H1 (cell line): ENCODE data around the gene INTS6. TPM values are rescaled to one million over a fixed set of nuclear protein-coding genes. Genes with fewer than 3 reads are reported as not detected.

ENCODE experiments used
- CTCF ChIA-PET: fragments of 300-600 bp; sonication (Branson Sonifier 250); formaldehyde crosslinking; loops from one replicate; lab custom pipeline; 2021; ENCODE audit not compliant: partially characterized antibody; lab: Charles Lee
- POLR2A ChIA-PET: fragments of 300-600 bp; sonication (Branson Sonifier 250); formaldehyde crosslinking; loops from one replicate; lab custom pipeline; 2021; ENCODE audit warnings: inconsistent platforms; ENCODE audit not compliant: partially characterized antibody; lab: Charles Lee
- DNase-seq, 2 experiments: peaks; one replicate each; pipeline versions ENCODE4 v3.0.0 to v3.0.0-alpha.2; 2010 to 2022; ENCODE audit warnings: low spot score in 2 of 2, low read depth in 1 of 2, mixed read lengths in 1 of 2
- FAIRE-seq: peaks from 2 replicates; lab custom pipeline; 2011; peaks lifted over from hg19 to GRCh38; lab: Jason Lieb, UNC
- H2AFZ ChIP-seq: 2 replicates; pipeline ENCODE4 v1.8.1; 2012; ENCODE audit warnings: low read length, inconsistent platforms
- H2AK5ac ChIP-seq: 2 replicates; pipeline ENCODE4 v1.6.1; 2013; ENCODE audit warnings: low read depth, low read length
- H2BK120ac ChIP-seq: replicated peaks from 2 replicates; pipeline ENCODE3; 2013; ENCODE audit warnings: low read depth, low read length, inconsistent platforms
- H2BK12ac ChIP-seq: 2 replicates; pipeline ENCODE4 v1.6.1; 2013; ENCODE audit warnings: low read depth, low read length
- H2BK15ac ChIP-seq: 2 replicates; pipeline ENCODE4 v1.6.1; 2013; ENCODE audit warnings: low read length
- H2BK20ac ChIP-seq: 2 replicates; pipeline ENCODE4 v1.6.1; 2013; ENCODE audit warnings: low read length
- H2BK5ac ChIP-seq: 2 replicates; pipeline ENCODE4 v1.6.1; 2013; ENCODE audit warnings: low read depth, low read length
- H3K14ac ChIP-seq: 2 replicates; pipeline ENCODE4 v1.6.1; 2013; ENCODE audit warnings: inconsistent platforms; ENCODE audit not compliant: insufficient read length
- H3K18ac ChIP-seq: 2 replicates; pipeline ENCODE4 v1.6.1; 2013; ENCODE audit warnings: low read length; ENCODE audit errors: extremely low read depth
- H3K23ac ChIP-seq: 2 replicates; pipeline ENCODE4 v1.6.1; 2013; ENCODE audit warnings: inconsistent platforms; ENCODE audit not compliant: insufficient read length
- H3K23me2 ChIP-seq: 2 replicates; pipeline ENCODE4 v1.6.1; 2013; ENCODE audit warnings: low read depth, low read length
- H3K27ac ChIP-seq: 2 replicates; pipeline ENCODE4 v1.6.1; 2011; ENCODE audit warnings: low read depth, low read length, inconsistent platforms
- H3K27me3 ChIP-seq, 4 experiments: replicated peaks in 1 of 4; 1 replicate in 1 of 4; 2 replicates in 3 of 4; pipeline versions ENCODE4 v1.6.1 to v1.8.1; 2011 to 2013; ENCODE audit warnings: low read length in 3 of 4, mild to moderate bottlenecking in 3 of 4, inconsistent platforms in 2 of 4, mixed read lengths in 2 of 4, moderate library complexity in 1 of 4; ENCODE audit not compliant: control insufficient read depth in 3 of 4, insufficient read depth in 3 of 4; ENCODE audit errors: extremely low read depth in 1 of 4
- H3K36me3 ChIP-seq, 4 experiments: 2 replicates each; pipeline versions ENCODE4 v1.6.1 to v1.8.1; 2011 to 2013; ENCODE audit warnings: mild to moderate bottlenecking in 4 of 4, low read length in 3 of 4, moderate library complexity in 2 of 4, control low read depth in 1 of 4, inconsistent platforms in 1 of 4; ENCODE audit not compliant: insufficient read depth in 4 of 4, control insufficient read depth in 2 of 4
- H3K4ac ChIP-seq: replicated peaks from 2 replicates; pipeline ENCODE3; 2013; ENCODE audit warnings: low read length, low read depth, mixed read lengths, inconsistent platforms; ENCODE audit not compliant: insufficient read length
- H3K4me1 ChIP-seq, 4 experiments: replicated peaks in 1 of 4; 1 replicate in 1 of 4; 2 replicates in 3 of 4; pipeline versions ENCODE4 v1.6.1 to v1.8.1; 2011 to 2013; ENCODE audit warnings: low read length in 3 of 4, inconsistent platforms in 2 of 4, mixed read lengths in 1 of 4; ENCODE audit not compliant: insufficient read depth in 4 of 4, control insufficient read depth in 3 of 4
- H3K4me2 ChIP-seq, 2 experiments: 2 replicates each; pipeline versions ENCODE4 v1.6.1 to v1.8.1; 2011 to 2013; ENCODE audit warnings: low read depth in 2 of 2, low read length in 2 of 2, control low read depth in 1 of 2, inconsistent platforms in 1 of 2, mild to moderate bottlenecking in 1 of 2; ENCODE audit not compliant: insufficient read depth in 1 of 2
- H3K4me3 ChIP-seq, 4 experiments: fragments of 200-600, 300-600 bp in 1 of 4; sonication (generic), shearing (Covaris generic), sonication (Bioruptor Twin) in 1 of 4; 2 replicates each; pipeline versions ENCODE4 v1.5.1 to v1.8.1; 2011 to 2016; ENCODE audit warnings: low read length in 4 of 4, low read depth in 3 of 4, control low read depth in 2 of 4, inconsistent platforms in 2 of 4, mild to moderate bottlenecking in 2 of 4, mixed read lengths in 1 of 4, moderate library complexity in 1 of 4; ENCODE audit not compliant: insufficient read depth in 2 of 4; ENCODE audit errors: extremely low read depth in 1 of 4
- H3K56ac ChIP-seq: replicated peaks from 2 replicates; pipeline ENCODE3; 2013; ENCODE audit warnings: low read depth, mild to moderate bottlenecking, mixed read lengths, low read length, inconsistent platforms; ENCODE audit not compliant: insufficient read length
- H3K79me1 ChIP-seq: 2 replicates; pipeline ENCODE4 v1.6.1; 2013; ENCODE audit warnings: low read depth, low read length, control low read depth
- H3K79me2 ChIP-seq, 2 experiments: 2 replicates each; pipeline versions ENCODE4 v1.6.1 to v1.8.1; 2012 to 2013; ENCODE audit warnings: low read length in 2 of 2, mild to moderate bottlenecking in 2 of 2, inconsistent platforms in 1 of 2; ENCODE audit not compliant: insufficient read depth in 2 of 2, control insufficient read depth in 1 of 2
- H3K9ac ChIP-seq, 4 experiments: replicated peaks in 1 of 4; 1 replicate in 1 of 4; 2 replicates in 3 of 4; pipeline versions ENCODE4 v1.6.1 to v1.8.1; 2011 to 2013; ENCODE audit warnings: low read depth in 3 of 4, low read length in 3 of 4, control low read depth in 2 of 4, mild to moderate bottlenecking in 2 of 4, moderate library complexity in 2 of 4, inconsistent platforms in 1 of 4; ENCODE audit errors: extremely low read depth in 1 of 4
- H3K9me3 ChIP-seq, 2 experiments: 2 replicates each; pipeline versions ENCODE4 v1.6.1 to v1.8.1; 2012 to 2013; ENCODE audit warnings: mild to moderate bottlenecking in 2 of 2, moderate library complexity in 2 of 2, control low read depth in 1 of 2, inconsistent platforms in 1 of 2, low read depth in 1 of 2, low read length in 1 of 2, mixed read lengths in 1 of 2; ENCODE audit not compliant: insufficient read depth in 2 of 2
- H4K20me1 ChIP-seq, 2 experiments: replicated peaks in 1 of 2; 2 replicates each; pipeline versions ENCODE3 to v1.8.1; 2011 to 2013; ENCODE audit warnings: inconsistent platforms in 2 of 2, low read length in 2 of 2, mild to moderate bottlenecking in 1 of 2; ENCODE audit not compliant: insufficient read depth in 2 of 2, control insufficient read depth in 1 of 2
- H4K5ac ChIP-seq: 2 replicates; pipeline ENCODE4 v1.6.1; 2013; ENCODE audit warnings: low read length, low read depth, mixed read lengths, inconsistent platforms; ENCODE audit not compliant: insufficient read length
- H4K8ac ChIP-seq: 2 replicates; pipeline ENCODE4 v1.8.0; 2013; ENCODE audit warnings: mild to moderate bottlenecking, moderate library complexity, low read length, inconsistent platforms; ENCODE audit not compliant: insufficient read depth; ENCODE audit errors: extremely low read depth
- H4K91ac ChIP-seq: replicated peaks from 2 replicates; pipeline ENCODE3; 2013; ENCODE audit warnings: low read length, mixed read lengths, inconsistent platforms; ENCODE audit not compliant: insufficient read length
- EP300 ChIP-seq, 2 experiments: IDR thresholded peaks; 1 replicate in 1 of 2; 2 replicates in 1 of 2; pipeline ENCODE4 v1.6.1; 2011 to 2012; ENCODE audit warnings: low read depth in 2 of 2, low read length in 2 of 2, mild to moderate bottlenecking in 2 of 2, borderline replicate concordance in 1 of 2, inconsistent platforms in 1 of 2, moderate library complexity in 1 of 2
- FOSL1 ChIP-seq: IDR thresholded peaks from 2 replicates; pipeline ENCODE4 v1.6.1; 2011; ENCODE audit warnings: mild to moderate bottlenecking, low read depth, low read length, moderate library complexity; ENCODE audit not compliant: insufficient read depth
- HDAC2 ChIP-seq, 2 experiments: fragments of 300-600 bp in 1 of 2; sonication (generic) in 1 of 2; IDR thresholded peaks; 2 replicates each; pipeline ENCODE4 v1.6.1; 2011 to 2012; ENCODE audit warnings: low read depth in 2 of 2, low read length in 2 of 2, mild to moderate bottlenecking in 2 of 2, moderate library complexity in 2 of 2, borderline replicate concordance in 1 of 2, inconsistent platforms in 1 of 2
- PHF8 ChIP-seq: fragments of 200-600 bp; sonication (generic); conservative IDR thresholded peaks from 2 replicates; pipeline ENCODE4 v1.7.1; 2012; ENCODE audit warnings: low read depth, mild to moderate bottlenecking, inconsistent platforms, low read length, moderate library complexity
- POU5F1 ChIP-seq: IDR thresholded peaks from 2 replicates; pipeline ENCODE4 v1.6.1; 2011; ENCODE audit warnings: low read depth, mild to moderate bottlenecking, low read length, moderate library complexity
- RBBP5 ChIP-seq: IDR thresholded peaks from 2 replicates; pipeline ENCODE4 v1.7.1; 2012; ENCODE audit warnings: low read depth, mild to moderate bottlenecking, inconsistent platforms, low read length, moderate library complexity, borderline replicate concordance
- TAF1 ChIP-seq: IDR thresholded peaks from 2 replicates; pipeline ENCODE4 v1.6.1; 2011; ENCODE audit warnings: mild to moderate bottlenecking, low read depth, low read length
- YY1 ChIP-seq: IDR thresholded peaks from 2 replicates; pipeline ENCODE4 v1.6.1; 2011; ENCODE audit warnings: low read depth, mild to moderate bottlenecking, low read length
- WGBS, 2 experiments: shearing (Covaris generic) in 1 of 2; methylation state at CpG; one replicate each; pipeline versions ENCODE4 v1.1.6 to v1.1.7; 2013 to 2015; ENCODE audit warnings: low lambda C conversion rate in 2 of 2, mixed read lengths in 2 of 2, inconsistent platforms in 1 of 2, low coverage in 1 of 2, missing lambda C conversion rate in 1 of 2; ENCODE audit not compliant: insufficient replicate concordance in 2 of 2, insufficient coverage in 1 of 2, insufficient read length in 1 of 2; ENCODE audit errors: extremely low coverage in 1 of 2, missing lambda C conversion rate in 1 of 2; 5-methylcytosine and 5-hydroxymethylcytosine counted together
- polyA plus RNA-seq, 7 experiments: library from polyadenylated mRNA; depleted of rRNA in 3 of 7; stranded (reverse) in 5 of 7; unstranded in 2 of 7; fragments of >200 nt in 5 of 7; fragments of 200-250 nt in 2 of 7; gene quantifications; 1 replicate in 5 of 7; 2 replicates in 1 of 7; 4 replicates in 1 of 7; pipeline versions ENCODE4 v1.2.1 to v1.2.3, GENCODE V29; 2011 to 2013; ENCODE audit warnings: missing spikeins in 2 of 7, mixed read lengths in 2 of 7
- total RNA-seq: library from RNA; stranded (reverse); fragmentation: NEBNext Ultra II Directional; extraction: Animal tissue kit (Norgen Biotek cat#: 25700); gene quantifications from 2 replicates; pipeline ENCODE4 v1.2.1, GENCODE V29; 2021
- TF ChIP-seq, protein P1 (sequence below): IDR thresholded peaks from 2 replicates; pipeline ENCODE4 v1.6.1; 2011; ENCODE audit warnings: low read length, improper control_type of control experiment
- TF ChIP-seq, protein P2 (sequence below): IDR thresholded peaks from 2 replicates; pipeline ENCODE4 v1.6.1; 2012; ENCODE audit warnings: low read length, inconsistent platforms

INTS6 gene
- total and polyA plus RNA-seq, 2 of the 8 experiments (the other 6 are each of a cell fraction or from before 2014, with no cell fraction given), result 12.6 to 42.8 TPM

DNA sequence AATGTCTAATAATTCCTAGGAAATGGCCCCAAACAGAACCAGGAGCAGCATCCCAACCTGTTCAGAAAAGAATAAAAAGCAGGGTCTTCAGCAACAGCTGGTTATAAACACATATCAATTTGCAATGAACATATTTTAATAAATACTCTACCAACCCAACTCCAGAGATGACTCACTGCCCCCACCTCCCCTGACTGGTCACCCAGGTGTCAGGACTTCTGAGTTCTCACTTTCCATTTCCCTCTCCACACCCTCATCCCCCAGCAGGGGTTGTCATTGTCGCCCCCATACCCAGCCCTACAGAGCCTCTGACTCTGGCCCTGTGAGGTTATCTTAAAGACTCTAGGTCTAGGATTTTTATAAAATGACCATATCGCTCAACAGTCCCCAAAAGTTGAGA, 106.4 kb downstream of the INTS6 start:
- peaks cover 0 to 9% (median 0%) of the 10 kb centered on the region in 4 experiments; a peak in 5 of 7 replicates for H3K4me1 ChIP-seq
- no peaks in the 10 kb centered on the region for H3K79me2 ChIP-seq
- H3K56ac ChIP-seq, result no peak overlapping the region
- H3K27ac ChIP-seq, result no peak overlapping the region
- no peak overlapping the region for H2BK12ac ChIP-seq
- no peak overlapping the region for H4K8ac ChIP-seq
- no peak overlapping the region for H3K18ac ChIP-seq
- no peaks in the 10 kb centered on the region for H3K23me2 ChIP-seq
- no peak overlapping the region for H2AFZ ChIP-seq
- H3K9ac ChIP-seq, result no peak overlapping the region
- no peaks in the 10 kb centered on the region for H3K9me3 ChIP-seq
- H4K20me1 ChIP-seq, result no peaks in the 10 kb centered on the region
- FAIRE-seq, result no peak
- H3K36me3 ChIP-seq, result no peaks in the 10 kb centered on the region
- ChIA-PET POLR2A (interaction anchor here (1.4 kb wide), 1 partner anchor 107 kb away, joined by 3 read pairs; the partner anchor contains the start of gene INTS6), CTCF (interaction anchor here (0.7 to 2.2 kb wide), 13 partner anchors 9 to 235 kb away, joined by 3 to 11 read pairs (median 3); partner anchors contain the start of gene C13orf42)
- H3K4me3 ChIP-seq, result no peak overlapping the region
- H3K14ac ChIP-seq, result no peak overlapping the region
- no peak overlapping the region for H4K91ac ChIP-seq
- H2BK120ac ChIP-seq, result no peak overlapping the region
- H2BK15ac ChIP-seq, result no peak overlapping the region
- H3K4ac ChIP-seq, result no peak overlapping the region
- H3K23ac ChIP-seq, result no peak overlapping the region
- H4K5ac ChIP-seq, result no peak overlapping the region
- no peak overlapping the region for H3K4me2 ChIP-seq
- no peaks in the 10 kb centered on the region; a peak in 1 of 7 replicates for H3K27me3 ChIP-seq
- 83% methylated on average over 2 of the region's 2 CpGs; no CpG with 5 or more reads in 1 of the 2 experiments for WGBS, 2 experiments
- no peaks in the 10 kb centered on the region for H3K79me1 ChIP-seq
- no peak for DNase-seq
- H2BK20ac ChIP-seq, result no peak overlapping the region
- no peak overlapping the region for H2BK5ac ChIP-seq
- no peak overlapping the region for H2AK5ac ChIP-seq
- TF ChIP-seq, protein P1, sequence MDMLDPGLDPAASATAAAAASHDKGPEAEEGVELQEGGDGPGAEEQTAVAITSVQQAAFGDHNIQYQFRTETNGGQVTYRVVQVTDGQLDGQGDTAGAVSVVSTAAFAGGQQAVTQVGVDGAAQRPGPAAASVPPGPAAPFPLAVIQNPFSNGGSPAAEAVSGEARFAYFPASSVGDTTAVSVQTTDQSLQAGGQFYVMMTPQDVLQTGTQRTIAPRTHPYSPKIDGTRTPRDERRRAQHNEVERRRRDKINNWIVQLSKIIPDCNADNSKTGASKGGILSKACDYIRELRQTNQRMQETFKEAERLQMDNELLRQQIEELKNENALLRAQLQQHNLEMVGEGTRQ, result no peak
- TF ChIP-seq PHF8 (no peak), HDAC2 (IDR thresholded peaks at IDR 0.05; ENCODE audit: borderline replicate concordance in 1 of 2, low read depth in 2 of 2, low read length in 2 of 2) (no peak), RBBP5 (no peak), EP300 (IDR thresholded peaks at IDR 0.05; ENCODE audit: borderline replicate concordance in 1 of 2, low read depth in 2 of 2, low read length in 2 of 2) (no peak), YY1 (no peak), POU5F1 (no peak), TAF1 (no peak), FOSL1 (no peak)
- TF ChIP-seq, protein P2, sequence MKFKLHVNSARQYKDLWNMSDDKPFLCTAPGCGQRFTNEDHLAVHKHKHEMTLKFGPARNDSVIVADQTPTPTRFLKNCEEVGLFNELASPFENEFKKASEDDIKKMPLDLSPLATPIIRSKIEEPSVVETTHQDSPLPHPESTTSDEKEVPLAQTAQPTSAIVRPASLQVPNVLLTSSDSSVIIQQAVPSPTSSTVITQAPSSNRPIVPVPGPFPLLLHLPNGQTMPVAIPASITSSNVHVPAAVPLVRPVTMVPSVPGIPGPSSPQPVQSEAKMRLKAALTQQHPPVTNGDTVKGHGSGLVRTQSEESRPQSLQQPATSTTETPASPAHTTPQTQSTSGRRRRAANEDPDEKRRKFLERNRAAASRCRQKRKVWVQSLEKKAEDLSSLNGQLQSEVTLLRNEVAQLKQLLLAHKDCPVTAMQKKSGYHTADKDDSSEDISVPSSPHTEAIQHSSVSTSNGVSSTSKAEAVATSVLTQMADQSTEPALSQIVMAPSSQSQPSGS, result no peak
